GM10266 (cell line): ENCODE data around the gene FOXF2.
A peak's percentile ranks its signal among the peaks of the same experiment; 100 is the strongest.

Source experiments
- DNase-seq: peaks from one replicate; pipeline ENCODE4 v3.0.0; 2012; ENCODE audit errors: extremely low spot score
- CTCF ChIP-seq: IDR thresholded peaks from 2 replicates; pipeline ENCODE4 v1.5.1; 2012; ENCODE audit warnings: mild to moderate bottlenecking, low read depth; ENCODE audit not compliant: control insufficient read depth, insufficient read depth; ENCODE audit errors: missing control alignments

Gene FOXF2

DNA sequence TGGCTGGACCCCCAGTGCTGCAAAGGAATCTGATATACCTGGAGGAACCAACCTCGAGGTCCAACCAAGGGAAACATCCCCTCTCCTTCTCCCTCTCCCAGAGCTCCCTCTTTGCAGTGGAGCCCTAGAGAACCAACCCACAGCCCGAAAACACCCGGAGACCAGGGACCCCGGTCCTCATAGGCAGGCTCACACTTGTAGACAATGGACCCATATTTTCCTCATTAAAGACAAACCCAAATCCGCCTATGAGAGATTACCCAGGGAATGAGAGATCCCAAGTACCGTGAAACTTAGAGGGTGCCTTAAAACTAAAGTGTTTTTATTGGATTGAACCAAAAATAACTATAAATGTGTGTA, 9.6 kb upstream of the FOXF2 start:
- no peak for TF ChIP-seq CTCF
- DNase-seq = peak; percentile 45

DNA sequence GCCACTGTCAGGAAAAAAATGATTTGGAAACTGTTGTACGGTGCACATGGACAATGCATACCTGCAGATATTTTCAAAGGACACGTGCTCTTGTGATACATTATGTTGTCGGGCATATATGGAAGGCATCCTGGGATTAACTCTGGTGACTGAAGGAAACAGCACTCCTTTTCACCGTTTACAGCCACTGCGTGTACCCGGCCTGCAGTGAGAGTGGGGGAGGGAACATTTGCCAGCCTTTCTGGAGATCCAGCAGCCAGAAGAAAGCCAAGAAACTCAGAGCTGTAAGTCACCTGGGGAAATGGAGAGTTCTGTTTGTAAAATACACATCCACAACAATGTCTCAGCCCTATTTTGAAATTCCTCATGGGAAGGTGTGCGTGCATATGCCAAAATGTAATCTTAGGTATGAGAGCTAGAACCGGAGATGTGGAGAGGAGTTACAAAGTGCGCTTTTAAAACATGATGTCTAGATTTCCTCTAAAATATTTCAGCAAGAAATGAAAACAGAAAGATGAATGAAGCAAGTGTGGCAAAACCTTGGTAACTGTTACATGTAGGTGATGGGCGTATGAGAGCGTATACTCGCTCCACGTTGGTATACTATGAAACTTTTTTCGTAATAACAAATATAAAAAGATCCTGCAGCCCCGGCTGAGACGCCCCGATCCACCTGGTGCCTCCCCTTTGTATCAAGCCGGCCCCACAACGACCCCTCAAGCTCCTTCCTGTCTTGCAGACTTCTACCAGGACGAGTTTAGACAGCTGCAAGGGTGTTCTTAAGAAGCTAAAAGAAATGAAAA, 8.6 kb upstream of the FOXF2 start:
- DNase-seq = no peak
- TF ChIP-seq CTCF = no peak

- peak; percentile 87 for TF ChIP-seq CTCF
- DNase-seq = peak; percentile 85
Measured at GRCh38 chr6:1381481-1382330, 7.7 kb upstream of the FOXF2 start.

DNA sequence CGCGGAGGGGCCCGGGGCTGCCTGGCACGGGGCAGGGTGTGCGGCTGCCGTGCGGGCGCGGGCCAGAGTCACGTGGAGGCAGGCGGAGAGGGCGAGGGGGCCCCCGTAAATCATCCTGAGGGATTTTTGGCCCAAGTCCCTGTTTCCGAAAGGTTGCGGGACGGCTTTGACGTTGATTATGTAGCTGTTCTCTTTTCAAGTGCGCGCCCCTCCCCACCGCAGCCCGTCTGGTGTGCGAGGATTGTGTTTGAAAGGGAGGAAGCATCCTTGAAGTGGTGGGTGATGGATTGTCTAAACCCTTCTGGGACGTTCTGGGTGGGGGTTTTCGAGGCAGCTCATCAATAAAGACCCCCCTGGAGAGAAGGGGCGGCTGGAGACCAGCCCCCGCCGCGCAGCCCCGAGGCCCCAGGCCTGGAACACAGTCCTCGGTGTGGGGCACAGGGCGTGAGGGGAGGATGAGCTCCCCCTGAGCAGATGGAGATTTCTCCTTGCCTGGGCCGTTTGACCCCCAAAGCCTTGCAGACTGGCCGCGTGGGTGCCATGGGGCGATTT, 7.0 kb upstream of the FOXF2 start:
- no peak for DNase-seq
- no peak for TF ChIP-seq CTCF

- no peak for DNase-seq
- no peak for TF ChIP-seq CTCF
Measured at GRCh38 chr6:1382883-1383728, 6.3 kb upstream of the FOXF2 start.

DNA sequence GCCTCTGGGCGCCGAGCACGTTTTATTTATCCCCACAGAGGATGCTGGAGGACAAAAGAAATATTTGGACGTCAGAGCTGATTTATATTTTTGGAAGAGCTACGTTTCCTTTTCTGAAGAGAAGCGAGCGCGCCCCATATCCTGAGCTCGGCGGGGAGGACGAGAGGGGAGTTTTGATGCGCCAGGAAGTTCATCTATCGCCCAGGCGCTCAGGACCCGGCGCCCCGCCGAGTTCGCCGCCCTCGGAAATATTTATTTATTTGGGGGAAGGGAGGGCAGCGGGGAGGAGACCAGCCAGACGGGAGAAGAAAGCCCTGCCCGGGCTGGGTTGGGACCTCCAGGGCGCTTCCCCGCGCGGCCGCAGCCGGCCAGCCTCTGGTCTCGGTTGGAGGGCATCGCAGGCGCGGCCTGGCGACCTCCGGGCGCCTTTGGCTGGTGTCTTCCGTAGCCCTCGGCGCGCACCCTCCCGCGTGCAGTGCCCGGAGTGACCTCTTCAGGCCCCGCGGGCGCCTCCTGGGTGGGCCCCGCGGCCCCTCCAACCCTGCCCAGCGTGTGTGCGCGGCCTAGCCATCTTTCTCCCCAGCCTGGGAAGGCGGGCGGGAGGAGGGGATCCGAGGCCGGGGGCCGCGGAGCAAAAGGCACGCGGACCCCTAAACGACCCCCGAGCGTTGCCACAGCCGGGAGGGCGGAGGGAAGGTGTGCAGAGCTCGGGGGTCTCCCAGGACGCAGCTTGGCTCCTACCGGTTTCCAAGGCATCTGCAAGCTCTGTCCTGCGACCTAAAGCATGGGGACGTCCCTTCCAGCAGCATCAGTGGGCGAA, 5.4 kb upstream of the FOXF2 start:
- no peak for DNase-seq
- no peak for TF ChIP-seq CTCF
